GM12874 (cell line): Measurements from ENCODE around the gene ZMAT5.

Experiments used
- CTCF ChIP-seq: IDR thresholded peaks from 2 replicates; pipeline ENCODE4 v1.5.1; 2011; ENCODE audit warnings: low read depth, mild to moderate bottlenecking, control low read depth, low read length, moderate library complexity; ENCODE audit not compliant: insufficient read depth

ZMAT5 gene

GRCh38 chr22:29766632-29767170 lies at the start of gene ZMAT5:
ZMAT5 (minus strand) TSS chr22:29767007; CDS start chr22:29748544, 18,463 bp downstream.
- no peak for TF ChIP-seq CTCF

- TF ChIP-seq CTCF: no peak
These were observed 49.7 kb upstream of the ZMAT5 start for GRCh38 chr22:29816539-29816938.

GRCh38 chr22:29816128-29816527 lies 49.3 kb upstream of the ZMAT5 start:
- TF ChIP-seq CTCF: no peak

GRCh38 chr22:29815580-29815979 lies 48.8 kb upstream of the ZMAT5 start:
- no peak for TF ChIP-seq CTCF

GRCh38 chr22:29814003-29814402 lies 47.2 kb upstream of the ZMAT5 start:
- TF ChIP-seq CTCF: no peak

GRCh38 chr22:29813563-29813962 lies 46.8 kb upstream of the ZMAT5 start:
- no peak for TF ChIP-seq CTCF

GRCh38 chr22:29813126-29813525 lies 46.3 kb upstream of the ZMAT5 start:
- TF ChIP-seq CTCF: no peak
